Type B pancreatic cell (in vitro differentiated cells): ENCODE results near the gene CDHR2. TPM values are rescaled to one million over a fixed set of nuclear protein-coding genes. Genes with fewer than 3 reads are reported as not detected.

Experiments
- DNase-seq: peaks from one replicate; pipeline ENCODE4 v3.0.0; 2021; ENCODE audit warnings: mixed read lengths; ENCODE audit not compliant: unreplicated experiment; ENCODE audit errors: extremely low spot score
- H3K27ac Mint-ChIP-seq: 2 replicates; pipeline ENCODE4 v1.8.0; 2021; ENCODE audit warnings: mild to moderate bottlenecking, mixed read lengths
- H3K27me3 Mint-ChIP-seq: 2 replicates; pipeline ENCODE4 v1.8.0; 2021; ENCODE audit warnings: mixed read lengths
- H3K36me3 Mint-ChIP-seq: 2 replicates; pipeline ENCODE4 v1.8.0; 2021; ENCODE audit warnings: mixed read lengths
- H3K4me1 Mint-ChIP-seq: one replicate; pipeline ENCODE4 v1.8.0; 2021; ENCODE audit warnings: mixed read lengths; ENCODE audit not compliant: unreplicated experiment
- H3K4me3 Mint-ChIP-seq: 2 replicates; pipeline ENCODE4 v1.8.0; 2021; ENCODE audit warnings: mild to moderate bottlenecking, mixed read lengths
- H3K9me3 Mint-ChIP-seq: 2 replicates; pipeline ENCODE4 v1.8.0; 2021; ENCODE audit warnings: mixed read lengths
- CTCF ChIP-seq: fragments of 200-600 bp; sonication (generic); conservative IDR thresholded peaks from 2 replicates; pipeline ENCODE4 v1.5.0; 2021; ENCODE audit warnings: antibody characterized with exemption, mild to moderate bottlenecking
- total RNA-seq: library from RNA; stranded (reverse); gene quantifications from 2 replicates; pipeline ENCODE4 v1.2.1, GENCODE V29; 2021; ENCODE audit warnings: low replicate concordance

CDHR2 gene
- total RNA-seq, 1 donor from 2014 or later: 4.1 TPM

GRCh38 chr5:176552332-176552869 is 3.3 kb downstream of the CDHR2 start:
- DNase-seq: no peak

GRCh38 chr5:176553260-176554085 is 4.3 kb downstream of the CDHR2 start:
- Mint-ChIP-seq H3K4me3 (peak overlapping the region; percentile 45), H3K36me3 (no peaks in the 10 kb centered on the region)

More at GRCh38 chr5:176552332-176552869, 3.3 kb downstream of the CDHR2 start:
- Mint-ChIP-seq H3K4me3 (no peak overlapping the region), H3K27me3 (no peaks in the 10 kb centered on the region), H3K4me1 (peaks cover 14% of the 10 kb centered on the region), H3K9me3 (no peaks in the 10 kb centered on the region), H3K27ac (no peak overlapping the region), H3K36me3 (no peaks in the 10 kb centered on the region)
- TF ChIP-seq CTCF: no peak

GRCh38 chr5:176557846-176558245 is 8.7 kb downstream of the CDHR2 start:
- Mint-ChIP-seq H3K9me3 (peaks cover 7% of the 10 kb centered on the region), H3K4me3 (no peak overlapping the region), H3K27ac (no peak overlapping the region), H3K27me3 (peaks cover 4% of the 10 kb centered on the region), H3K36me3 (no peaks in the 10 kb centered on the region), H3K4me1 (peaks cover 14% of the 10 kb centered on the region)
- no peak for DNase-seq
- TF ChIP-seq CTCF: no peak

More at GRCh38 chr5:176553260-176554085, 4.3 kb downstream of the CDHR2 start:
- H3K4me1 Mint-ChIP-seq: peaks cover 14% of the 10 kb centered on the region
- no peak for DNase-seq
- no peak for TF ChIP-seq CTCF
- H3K9me3 Mint-ChIP-seq: no peaks in the 10 kb centered on the region
- H3K27ac Mint-ChIP-seq: peak overlapping the region; percentile 64
- no peaks in the 10 kb centered on the region for H3K27me3 Mint-ChIP-seq

GRCh38 chr5:176559683-176560082 is 10.5 kb downstream of the CDHR2 start:
- no peak for TF ChIP-seq CTCF
- Mint-ChIP-seq H3K4me3 (no peak overlapping the region), H3K27me3 (peaks cover 4% of the 10 kb centered on the region), H3K36me3 (no peaks in the 10 kb centered on the region), H3K4me1 (peaks cover 7% of the 10 kb centered on the region), H3K9me3 (peaks cover 7% of the 10 kb centered on the region), H3K27ac (no peak overlapping the region)
- DNase-seq: no peak

GRCh38 chr5:176560364-176560763 is 11.2 kb downstream of the CDHR2 start:
- Mint-ChIP-seq H3K4me3 (no peak overlapping the region), H3K27me3 (peaks cover 4% of the 10 kb centered on the region), H3K36me3 (no peaks in the 10 kb centered on the region), H3K9me3 (peaks cover 7% of the 10 kb centered on the region), H3K4me1 (no peaks in the 10 kb centered on the region), H3K27ac (no peak overlapping the region)
- TF ChIP-seq CTCF: no peak
- no peak for DNase-seq
